ENCODE data around the gene XXYLT1.
"Not testable (repeated sequence)": the region's sequence is repeated elsewhere in the genome, so short reads cannot be mapped to it uniquely, and the experiment has no call there.

XXYLT1 gene

GRCh38 chr3:195221015-195221853 is 49.7 kb downstream of the XXYLT1 start:
- DNase-seq (ENCODE audit: insufficient read length) (no peak), FAIRE-seq (no peak)

GRCh38 chr3:195219351-195220230 is 51.4 kb downstream of the XXYLT1 start:
- no peak for TF ChIP-seq POLR2A (IDR thresholded peaks at IDR 0.05; ENCODE audit: low read depth, low read length)
- no peak for TF ChIP-seq POLR2AphosphoS5 (IDR thresholded peaks at IDR 0.05; ENCODE audit: low read depth, low read length)
- no peak for TF ChIP-seq TAF1 (IDR thresholded peaks at IDR 0.05; ENCODE audit: borderline replicate concordance, low read depth, low read length)
- DNase-seq (ENCODE audit: insufficient read length) (no peak), FAIRE-seq (no peak)

More at GRCh38 chr3:195221015-195221853, 49.7 kb downstream of the XXYLT1 start:
- no peak for TF ChIP-seq POLR2AphosphoS5 (IDR thresholded peaks at IDR 0.05; ENCODE audit: low read depth, low read length)
- no peak for TF ChIP-seq TAF1 (IDR thresholded peaks at IDR 0.05; ENCODE audit: borderline replicate concordance, low read depth, low read length)
- no peak for TF ChIP-seq POLR2A (IDR thresholded peaks at IDR 0.05; ENCODE audit: low read depth, low read length)

DNA sequence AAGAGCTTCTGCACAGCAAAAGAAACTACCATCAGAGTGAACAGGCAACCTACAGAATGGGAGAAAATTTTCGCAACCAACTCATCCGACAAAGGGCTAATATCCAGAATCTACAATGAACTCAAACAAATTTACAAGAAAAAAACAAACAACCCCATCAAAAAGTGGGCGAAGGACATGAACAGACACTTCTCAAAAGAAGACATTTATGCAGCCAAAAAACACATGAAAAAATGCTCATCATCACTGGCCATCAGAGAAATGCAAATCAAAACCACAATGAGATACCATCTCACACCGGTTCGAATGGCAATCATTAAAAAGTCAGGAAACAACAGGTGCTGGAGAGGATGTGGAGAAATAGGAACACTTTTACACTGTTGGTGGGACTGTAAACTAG is 52.6 kb downstream of the XXYLT1 start:
- FAIRE-seq; DNase-seq (ENCODE audit: insufficient read length): not testable (repeated sequence)

GRCh38 chr3:195215576-195215975 is 55.4 kb downstream of the XXYLT1 start:
- not testable (repeated sequence) for FAIRE-seq; DNase-seq (ENCODE audit: insufficient read length)

DNA sequence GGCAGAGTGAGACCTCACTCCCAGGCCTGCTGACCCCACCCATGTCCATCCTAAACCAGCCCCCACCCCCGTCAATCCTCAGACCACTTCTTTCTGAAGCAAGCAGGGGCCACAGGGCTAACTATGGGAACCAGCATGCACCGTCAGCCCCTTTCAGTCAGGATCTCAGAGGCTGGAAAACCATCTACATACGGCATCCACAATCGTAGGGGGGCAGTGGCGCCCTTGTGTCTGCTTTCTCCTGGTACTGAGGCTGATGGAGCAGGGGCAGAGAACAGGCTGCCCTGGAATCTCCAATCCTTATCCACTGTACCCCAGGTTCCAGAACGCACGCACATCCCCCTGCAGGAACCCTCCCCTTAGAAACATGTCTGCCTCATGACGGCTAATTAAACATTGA is 56.6 kb downstream of the XXYLT1 start:
- FAIRE-seq (no peak), DNase-seq (ENCODE audit: insufficient read length) (no peak)
- TF ChIP-seq POLR2AphosphoS5 (IDR thresholded peaks at IDR 0.05; ENCODE audit: low read depth, low read length) (no peak), TAF1 (IDR thresholded peaks at IDR 0.05; ENCODE audit: borderline replicate concordance, low read depth, low read length) (no peak), POLR2A (IDR thresholded peaks at IDR 0.05; ENCODE audit: low read depth, low read length) (no peak)

DNA sequence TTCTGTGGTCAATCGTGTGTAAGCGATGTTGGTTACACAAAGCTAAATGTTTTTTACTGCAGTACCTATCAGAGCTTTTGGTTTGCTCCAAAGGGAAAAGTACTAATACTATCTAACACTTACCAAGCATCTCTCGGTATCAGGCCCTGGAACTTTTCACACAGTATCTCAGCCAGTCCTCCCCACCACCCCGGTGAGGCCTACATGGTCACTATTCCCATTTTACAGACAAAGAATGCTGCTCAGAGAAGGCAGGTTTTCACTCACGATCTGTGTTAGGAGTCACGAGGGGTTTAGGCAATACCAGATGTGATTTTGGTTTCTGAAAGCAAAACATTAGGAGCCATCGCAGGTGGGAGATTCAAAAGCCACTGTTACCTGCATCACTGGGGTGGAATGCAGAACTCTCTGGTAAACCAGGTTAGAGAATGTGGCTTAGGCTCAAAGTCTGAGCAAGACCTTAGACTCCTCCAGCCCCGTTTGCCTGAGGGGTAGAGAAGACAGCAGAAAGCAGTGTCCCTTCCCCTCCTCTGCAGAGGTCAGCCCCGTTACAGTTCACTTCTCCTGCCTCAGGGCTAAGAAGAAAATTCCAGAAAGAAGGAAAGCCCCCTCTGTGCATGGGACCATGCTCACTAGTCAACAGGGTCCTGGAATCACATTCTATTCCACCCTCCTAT is 57.2 kb downstream of the XXYLT1 start:
- TF ChIP-seq POLR2A (IDR thresholded peaks at IDR 0.05; ENCODE audit: low read depth, low read length) (no peak), POLR2AphosphoS5 (IDR thresholded peaks at IDR 0.05; ENCODE audit: low read depth, low read length) (no peak), TAF1 (IDR thresholded peaks at IDR 0.05; ENCODE audit: borderline replicate concordance, low read depth, low read length) (no peak)
- FAIRE-seq: no peak
- DNase-seq (ENCODE audit: insufficient read length): no peak

DNA sequence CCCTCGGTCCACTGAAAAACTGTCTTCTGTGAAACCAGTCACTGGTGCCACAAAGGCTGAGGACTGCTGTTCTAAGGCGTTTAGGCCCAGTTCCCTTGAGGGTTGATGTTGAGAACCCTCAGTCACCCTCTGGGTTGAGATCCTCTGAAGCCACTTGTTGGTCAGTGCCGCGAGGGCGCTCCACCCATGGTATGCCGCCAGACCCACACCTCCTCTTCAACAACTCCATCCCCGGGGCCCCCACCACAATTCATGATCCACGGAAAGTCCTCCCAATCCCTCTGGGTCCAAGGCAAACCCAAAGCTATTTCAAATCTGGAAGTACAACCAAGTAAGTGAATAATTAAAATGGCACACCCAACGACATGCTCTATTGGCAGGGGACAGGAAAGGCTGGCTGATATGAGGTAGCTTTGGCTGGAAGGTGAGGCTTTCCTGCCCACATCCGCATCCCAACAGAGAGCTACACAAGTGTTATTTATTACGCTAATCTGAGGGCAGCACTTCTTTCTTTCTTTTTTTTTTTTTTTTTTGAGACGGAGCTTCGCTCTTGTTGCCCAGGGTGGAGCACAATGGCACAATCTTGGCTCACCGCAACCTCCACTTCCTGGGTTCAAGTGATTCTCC is 58.1 kb downstream of the XXYLT1 start:
- TF ChIP-seq POLR2AphosphoS5 (IDR thresholded peaks at IDR 0.05; ENCODE audit: low read depth, low read length) (no peak), POLR2A (IDR thresholded peaks at IDR 0.05; ENCODE audit: low read depth, low read length) (no peak), TAF1 (IDR thresholded peaks at IDR 0.05; ENCODE audit: borderline replicate concordance, low read depth, low read length) (no peak)
- FAIRE-seq (no peak), DNase-seq (ENCODE audit: insufficient read length) (no peak)

DNA sequence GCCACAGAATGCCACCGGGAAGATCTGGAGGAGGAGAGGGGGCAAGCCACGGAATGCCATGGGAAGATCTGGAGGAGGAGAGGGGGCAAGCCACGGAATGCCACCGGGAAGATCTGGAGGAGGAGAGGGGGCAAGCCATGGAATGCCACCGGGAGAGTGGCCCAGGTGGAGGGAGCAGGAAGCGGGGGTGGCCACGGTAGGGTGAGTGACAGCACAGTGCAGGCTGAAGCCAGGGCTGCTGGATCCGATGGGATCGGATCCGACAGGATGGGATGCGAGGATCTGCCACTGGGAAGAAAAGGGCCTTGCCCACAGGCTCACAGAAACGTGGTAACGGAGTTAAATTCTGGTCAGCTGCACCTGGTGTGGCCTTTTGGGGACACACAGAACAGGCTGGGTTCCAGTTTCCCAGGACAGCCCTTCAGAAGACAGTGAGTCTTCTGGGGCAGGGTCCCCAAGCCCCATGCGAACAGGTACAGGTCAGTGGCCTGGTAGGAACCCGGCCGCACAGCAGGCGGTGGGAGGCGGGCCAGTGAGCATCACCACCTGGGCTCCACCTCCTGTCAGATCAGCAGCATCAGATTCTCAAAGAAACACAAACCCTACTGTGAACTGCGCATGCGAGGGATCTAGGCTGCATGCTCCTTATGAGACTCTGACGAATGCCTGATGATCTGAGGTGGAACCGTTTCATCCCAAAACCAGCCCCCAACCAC is 58.8 kb downstream of the XXYLT1 start:
- DNase-seq (ENCODE audit: insufficient read length) (no peak), FAIRE-seq (no peak)
- TF ChIP-seq POLR2AphosphoS5 (IDR thresholded peaks at IDR 0.05; ENCODE audit: low read depth, low read length) (no peak), POLR2A (IDR thresholded peaks at IDR 0.05; ENCODE audit: low read depth, low read length) (no peak), TAF1 (IDR thresholded peaks at IDR 0.05; ENCODE audit: borderline replicate concordance, low read depth, low read length) (no peak)

GRCh38 chr3:195210266-195210973 is 60.5 kb downstream of the XXYLT1 start:
- no peak for FAIRE-seq
- TF ChIP-seq TAF1 (IDR thresholded peaks at IDR 0.05; ENCODE audit: borderline replicate concordance, low read depth, low read length): no peak
- no peak for TF ChIP-seq POLR2A (IDR thresholded peaks at IDR 0.05; ENCODE audit: low read depth, low read length)
- no peak for TF ChIP-seq POLR2AphosphoS5 (IDR thresholded peaks at IDR 0.05; ENCODE audit: low read depth, low read length)
- no peak for DNase-seq (ENCODE audit: insufficient read length)

- FAIRE-seq (peak; percentile 27), DNase-seq (ENCODE audit: insufficient read length) (no peak)
- TF ChIP-seq POLR2A (IDR thresholded peaks at IDR 0.05; ENCODE audit: low read depth, low read length) (no peak), TAF1 (IDR thresholded peaks at IDR 0.05; ENCODE audit: borderline replicate concordance, low read depth, low read length) (no peak), POLR2AphosphoS5 (IDR thresholded peaks at IDR 0.05; ENCODE audit: low read depth, low read length) (no peak)
Measured at GRCh38 chr3:195209847-195210265, 61.1 kb downstream of the XXYLT1 start.
